Activated T-helper 2 cell treated with anti-CD3 and anti-CD28 coated beads, Interferon-gamma antibody, Interleukin-2, Interleukin-4, amounts not matched to agents 10 μg/mL and 5 μg/mL and 100 μg/mL, durations not matched to agents 14 hours and 24 hours and 36 hours (primary cell): ENCODE data around the gene SH3BGRL2. TPM values are rescaled to one million over a fixed set of nuclear protein-coding genes. Genes with fewer than 3 reads are reported as not detected.
"Not testable (repeated sequence)": the region's sequence is repeated elsewhere in the genome, so short reads cannot be mapped to it uniquely, and the experiment has no call there.

Experiments used
- DNase-seq: peaks from one replicate; pipeline ENCODE4 v3.0.0; 2021; ENCODE audit warnings: low spot score
- H3K27ac Mint-ChIP-seq: one replicate; pipeline ENCODE4 v1.8.0; 2021; ENCODE audit warnings: mixed read lengths
- H3K27me3 Mint-ChIP-seq: one replicate; pipeline ENCODE4 v1.8.0; 2021; ENCODE audit warnings: low read depth, mixed read lengths
- H3K36me3 Mint-ChIP-seq: one replicate; pipeline ENCODE4 v1.8.0; 2021; ENCODE audit warnings: low read depth, mixed read lengths
- H3K4me1 Mint-ChIP-seq: one replicate; pipeline ENCODE4 v1.8.0; 2021; ENCODE audit warnings: low read depth, mixed read lengths
- H3K4me3 Mint-ChIP-seq: one replicate; pipeline ENCODE4 v1.8.0; 2021; ENCODE audit warnings: low read depth, mild to moderate bottlenecking, moderate library complexity, mixed read lengths
- H3K9me3 Mint-ChIP-seq: one replicate; pipeline ENCODE4 v1.8.0; 2021; ENCODE audit warnings: mixed read lengths
- intact Hi-C: fragments of 100-400 bp; cut with micrococcal nuclease; formaldehyde crosslinking; loops from one replicate; pipeline ENCODE4 v1.15.1; 2023
- total RNA-seq: library from RNA; stranded (reverse); gene quantifications from 2 replicates; pipeline ENCODE4 v1.2.3, GENCODE V29; 2022

Gene SH3BGRL2
- total RNA-seq, 1 donor from 2014 or later: 0.09 TPM

- Mint-ChIP-seq H3K9me3 (no peaks in the 10 kb centered on the region), H3K4me3 (no peak overlapping the region)
Observed at GRCh38 chr6:79640146-79641111, 9.3 kb downstream of the SH3BGRL2 start.

GRCh38 chr6:79646006-79646405 is 14.9 kb downstream of the SH3BGRL2 start:
- Mint-ChIP-seq H3K27ac (no peak overlapping the region), H3K4me1 (no peaks in the 10 kb centered on the region), H3K9me3 (no peaks in the 10 kb centered on the region), H3K36me3 (no peaks in the 10 kb centered on the region), H3K27me3 (peaks cover 6% of the 10 kb centered on the region), H3K4me3 (no peak overlapping the region)
- intact Hi-C loops: no loop called here
- no peak for DNase-seq

More at GRCh38 chr6:79640146-79641111, 9.3 kb downstream of the SH3BGRL2 start:
- Mint-ChIP-seq H3K27ac (no peak overlapping the region), H3K27me3 (peaks cover 6% of the 10 kb centered on the region), H3K4me1 (no peaks in the 10 kb centered on the region), H3K36me3 (no peaks in the 10 kb centered on the region)
- intact Hi-C loops: no loop called here
- no peak for DNase-seq

GRCh38 chr6:79646561-79646960 is 15.4 kb downstream of the SH3BGRL2 start:
- Mint-ChIP-seq H3K27ac (no peak overlapping the region), H3K4me1 (no peaks in the 10 kb centered on the region), H3K9me3 (no peaks in the 10 kb centered on the region), H3K27me3 (peaks cover 7% of the 10 kb centered on the region), H3K36me3 (no peaks in the 10 kb centered on the region), H3K4me3 (no peak overlapping the region)
- intact Hi-C loops: no loop called here
- no peak for DNase-seq

GRCh38 chr6:79647741-79648140 is 16.6 kb downstream of the SH3BGRL2 start:
- Mint-ChIP-seq H3K4me1 (no peaks in the 10 kb centered on the region), H3K4me3 (no peak overlapping the region), H3K27ac (no peak overlapping the region), H3K27me3 (peaks cover 9% of the 10 kb centered on the region), H3K9me3 (no peaks in the 10 kb centered on the region), H3K36me3 (no peaks in the 10 kb centered on the region)
- DNase-seq: no peak
- intact Hi-C loops: no loop called here

GRCh38 chr6:79648328-79648727 is 17.2 kb downstream of the SH3BGRL2 start:
- H3K4me1 Mint-ChIP-seq: no peaks in the 10 kb centered on the region
- H3K27me3 Mint-ChIP-seq: peaks cover 9% of the 10 kb centered on the region
- H3K27ac Mint-ChIP-seq: no peak overlapping the region
- H3K36me3 Mint-ChIP-seq: no peaks in the 10 kb centered on the region
- DNase-seq: no peak
- intact Hi-C loops: no loop called here
- H3K9me3 Mint-ChIP-seq: no peaks in the 10 kb centered on the region
- no peak overlapping the region for H3K4me3 Mint-ChIP-seq

- intact Hi-C loops: no loop called here
- Mint-ChIP-seq H3K27ac (no peak overlapping the region), H3K9me3 (no peaks in the 10 kb centered on the region), H3K4me3 (no peak overlapping the region), H3K4me1 (no peaks in the 10 kb centered on the region), H3K27me3 (peaks cover 7% of the 10 kb centered on the region), H3K36me3 (no peaks in the 10 kb centered on the region)
- DNase-seq: no peak
Observed at GRCh38 chr6:79649016-79649415, 17.9 kb downstream of the SH3BGRL2 start.

GRCh38 chr6:79650950-79651349 is 19.8 kb downstream of the SH3BGRL2 start:
- DNase-seq: no peak
- H3K36me3 Mint-ChIP-seq: no peaks in the 10 kb centered on the region
- intact Hi-C loops: no loop called here
- peaks cover 7% of the 10 kb centered on the region for H3K27me3 Mint-ChIP-seq
- no peaks in the 10 kb centered on the region for H3K4me1 Mint-ChIP-seq
- no peaks in the 10 kb centered on the region for H3K9me3 Mint-ChIP-seq
- H3K4me3 Mint-ChIP-seq: no peak overlapping the region
- no peak overlapping the region for H3K27ac Mint-ChIP-seq

GRCh38 chr6:79656134-79656533 is 25.0 kb downstream of the SH3BGRL2 start:
- no peaks in the 10 kb centered on the region for H3K9me3 Mint-ChIP-seq
- H3K4me3 Mint-ChIP-seq: no peak overlapping the region
- H3K36me3 Mint-ChIP-seq: no peaks in the 10 kb centered on the region
- H3K4me1 Mint-ChIP-seq: no peaks in the 10 kb centered on the region
- DNase-seq: no peak
- H3K27ac Mint-ChIP-seq: no peak overlapping the region
- H3K27me3 Mint-ChIP-seq: peaks cover 3% of the 10 kb centered on the region
- intact Hi-C loops: no loop called here

GRCh38 chr6:79657238-79657637 is 26.1 kb downstream of the SH3BGRL2 start:
- H3K27ac Mint-ChIP-seq: no peak overlapping the region
- H3K4me3 Mint-ChIP-seq: no peak overlapping the region
- H3K4me1 Mint-ChIP-seq: no peaks in the 10 kb centered on the region
- H3K27me3 Mint-ChIP-seq: no peaks in the 10 kb centered on the region
- DNase-seq: no peak
- no peaks in the 10 kb centered on the region for H3K36me3 Mint-ChIP-seq
- H3K9me3 Mint-ChIP-seq: no peaks in the 10 kb centered on the region
- intact Hi-C loops: no loop called here

- H3K27ac Mint-ChIP-seq, H3K4me3 Mint-ChIP-seq, H3K36me3 Mint-ChIP-seq, H3K27me3 Mint-ChIP-seq, DNase-seq, H3K9me3 Mint-ChIP-seq, intact Hi-C loops, H3K4me1 Mint-ChIP-seq: not testable (repeated sequence)
Observed at GRCh38 chr6:79663655-79664054, 32.5 kb downstream of the SH3BGRL2 start.

GRCh38 chr6:79665725-79666551 is 34.8 kb downstream of the SH3BGRL2 start:
- Mint-ChIP-seq H3K9me3 (no peaks in the 10 kb centered on the region), H3K4me3 (no peak overlapping the region), H3K27ac (no peak overlapping the region), H3K4me1 (peaks cover 6% of the 10 kb centered on the region), H3K36me3 (no peaks in the 10 kb centered on the region), H3K27me3 (no peaks in the 10 kb centered on the region)
- DNase-seq: no peak
- intact Hi-C loops: no loop called here

GRCh38 chr6:79666634-79667033 is 35.5 kb downstream of the SH3BGRL2 start:
- H3K4me1 Mint-ChIP-seq: peaks cover 11% of the 10 kb centered on the region
- DNase-seq: no peak
- no peaks in the 10 kb centered on the region for H3K36me3 Mint-ChIP-seq
- H3K27me3 Mint-ChIP-seq: no peaks in the 10 kb centered on the region
- H3K9me3 Mint-ChIP-seq: no peaks in the 10 kb centered on the region
- intact Hi-C loops: no loop called here
- no peak overlapping the region for H3K4me3 Mint-ChIP-seq
- no peak overlapping the region for H3K27ac Mint-ChIP-seq

GRCh38 chr6:79668381-79668780 is 37.3 kb downstream of the SH3BGRL2 start:
- Mint-ChIP-seq H3K4me1 (peaks cover 18% of the 10 kb centered on the region), H3K27ac (no peak overlapping the region), H3K9me3 (no peaks in the 10 kb centered on the region), H3K27me3 (no peaks in the 10 kb centered on the region), H3K36me3 (no peaks in the 10 kb centered on the region), H3K4me3 (no peak overlapping the region)
- no peak for DNase-seq
- intact Hi-C loops: no loop called here
